Caco-2 (cell line): ENCODE data around the gene C10orf90. TPM values are rescaled to one million over a fixed set of nuclear protein-coding genes. Genes with fewer than 3 reads are reported as not detected.

ENCODE experiments used
- BruUV-seq: library from RNA; stranded (reverse); fragments of 400-500 nt; replicated peaks from 2 replicates; lab custom pipeline; 2021; lab: Mats Ljungman, UMichigan
- CTCF ChIA-PET: fragments of 300-600 bp; sonication (Branson Sonifier 250); formaldehyde crosslinking; loops from one replicate; lab custom pipeline; 2022; ENCODE audit warnings: antibody characterized with exemption; lab: Charles Lee
- POLR2A ChIA-PET: fragments of 300-600 bp; sonication (Branson Sonifier 250); formaldehyde crosslinking; loops from one replicate; lab custom pipeline; 2022; ENCODE audit warnings: antibody characterized with exemption; lab: Charles Lee
- DNase-seq, 2 experiments: peaks; one replicate each; pipeline versions ENCODE4 v3.0.0 to v3.0.0-alpha.2; 2020 to 2022
- H3K27me3 ChIP-seq: replicated peaks from 2 replicates; pipeline ENCODE4 v1.6.0; 2011; ENCODE audit warnings: low read length; ENCODE audit not compliant: control insufficient read depth, insufficient read depth
- H3K36me3 ChIP-seq: 2 replicates; pipeline ENCODE4 v1.5.1; 2011; ENCODE audit warnings: low read length; ENCODE audit not compliant: control insufficient read depth, insufficient read depth
- H3K4me1 ChIP-seq: fragments of 250-450 bp; sonication (Bioruptor Pico); 2 replicates; pipeline ENCODE4 v1.5.1; 2020; ENCODE audit warnings: mild to moderate bottlenecking
- H3K4me3 ChIP-seq: 2 replicates; pipeline ENCODE4 v1.5.1; 2011; ENCODE audit warnings: low read depth, mild to moderate bottlenecking, control low read depth, low read length
- H3K9me3 ChIP-seq: fragments of 250-450 bp; sonication (Bioruptor Pico); 2 replicates; pipeline ENCODE4 v1.5.1; 2020; ENCODE audit warnings: mild to moderate bottlenecking, moderate library complexity
- H3K27ac Mint-ChIP-seq: one replicate; pipeline ENCODE4 v1.8.0; 2022; ENCODE audit warnings: mixed read lengths; ENCODE audit not compliant: unreplicated experiment
- H3K27me3 Mint-ChIP-seq: one replicate; pipeline ENCODE4 v1.8.0; 2022; ENCODE audit warnings: mixed read lengths; ENCODE audit not compliant: insufficient read depth, unreplicated experiment
- H3K36me3 Mint-ChIP-seq: one replicate; pipeline ENCODE4 v1.8.0; 2022; ENCODE audit warnings: mild to moderate bottlenecking, mixed read lengths; ENCODE audit not compliant: insufficient read depth, unreplicated experiment
- H3K4me1 Mint-ChIP-seq: one replicate; pipeline ENCODE4 v1.8.0; 2022; ENCODE audit warnings: low read depth, mixed read lengths; ENCODE audit not compliant: unreplicated experiment
- H3K4me3 Mint-ChIP-seq: one replicate; pipeline ENCODE4 v1.8.0; 2022; ENCODE audit warnings: mild to moderate bottlenecking, moderate library complexity, mixed read lengths; ENCODE audit not compliant: unreplicated experiment
- H3K9me3 Mint-ChIP-seq: one replicate; pipeline ENCODE4 v1.8.0; 2022; ENCODE audit warnings: mixed read lengths; ENCODE audit not compliant: unreplicated experiment
- intact Hi-C: fragments of 100-400 bp; cut with micrococcal nuclease; formaldehyde crosslinking; loops from one replicate; pipeline ENCODE4 v1.10.0; 2022; ENCODE audit not compliant: unreplicated experiment
- total RNA-seq: library from RNA; stranded (reverse); gene quantifications from 2 replicates; pipeline ENCODE4 v1.2.3, GENCODE V29; 2022
- TF ChIP-seq, protein P1 (sequence below), 2 experiments: fragments of 200-600 bp in 1 of 2; IDR thresholded peaks; 1 replicate in 1 of 2; 2 replicates in 1 of 2; pipeline versions ENCODE4 v1.5.1 to v1.8.0; 2011 to 2022; ENCODE audit warnings: antibody characterized with exemption in 1 of 2, control low read depth in 1 of 2, inconsistent platforms in 1 of 2, low read depth in 1 of 2, low read length in 1 of 2, mild to moderate bottlenecking in 1 of 2, moderate library complexity in 1 of 2; ENCODE audit not compliant: insufficient read depth in 1 of 2, severe bottlenecking in 1 of 2, unreplicated experiment in 1 of 2

The C10orf90 gene
- total RNA-seq, 1 experiment from 2014 or later, result not detected

- no TSS peak for BruUV-seq
- no peak for DNase-seq
- H3K9me3 Mint-ChIP-seq, result no peaks in the 10 kb centered on the region
- no peaks in the 10 kb centered on the region for H3K9me3 ChIP-seq
- no peaks in the 10 kb centered on the region for H3K36me3 ChIP-seq
- ChIA-PET POLR2A (no interaction called here), CTCF (no interaction called here)
- intact Hi-C loops, result no loop called here
- H3K4me1 ChIP-seq, result no peaks in the 10 kb centered on the region
- no peaks in the 10 kb centered on the region for H3K27me3 ChIP-seq
- H3K4me1 Mint-ChIP-seq, result no peaks in the 10 kb centered on the region
- H3K4me3 ChIP-seq, result no peak overlapping the region
- peaks cover 18% of the 10 kb centered on the region for H3K27me3 Mint-ChIP-seq
- no peak overlapping the region for H3K27ac Mint-ChIP-seq
- TF ChIP-seq, protein P1, sequence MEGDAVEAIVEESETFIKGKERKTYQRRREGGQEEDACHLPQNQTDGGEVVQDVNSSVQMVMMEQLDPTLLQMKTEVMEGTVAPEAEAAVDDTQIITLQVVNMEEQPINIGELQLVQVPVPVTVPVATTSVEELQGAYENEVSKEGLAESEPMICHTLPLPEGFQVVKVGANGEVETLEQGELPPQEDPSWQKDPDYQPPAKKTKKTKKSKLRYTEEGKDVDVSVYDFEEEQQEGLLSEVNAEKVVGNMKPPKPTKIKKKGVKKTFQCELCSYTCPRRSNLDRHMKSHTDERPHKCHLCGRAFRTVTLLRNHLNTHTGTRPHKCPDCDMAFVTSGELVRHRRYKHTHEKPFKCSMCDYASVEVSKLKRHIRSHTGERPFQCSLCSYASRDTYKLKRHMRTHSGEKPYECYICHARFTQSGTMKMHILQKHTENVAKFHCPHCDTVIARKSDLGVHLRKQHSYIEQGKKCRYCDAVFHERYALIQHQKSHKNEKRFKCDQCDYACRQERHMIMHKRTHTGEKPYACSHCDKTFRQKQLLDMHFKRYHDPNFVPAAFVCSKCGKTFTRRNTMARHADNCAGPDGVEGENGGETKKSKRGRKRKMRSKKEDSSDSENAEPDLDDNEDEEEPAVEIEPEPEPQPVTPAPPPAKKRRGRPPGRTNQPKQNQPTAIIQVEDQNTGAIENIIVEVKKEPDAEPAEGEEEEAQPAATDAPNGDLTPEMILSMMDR (IDR thresholded peaks at IDR 0.05; ENCODE audit: insufficient read depth in 1 of 2, low read depth in 1 of 2, low read length in 1 of 2, severe bottlenecking in 1 of 2, unreplicated experiment in 1 of 2), result no peak
- no peaks in the 10 kb centered on the region for H3K36me3 Mint-ChIP-seq
- no peak overlapping the region for H3K4me3 Mint-ChIP-seq
Measured at GRCh38 chr10:126461289-126461940, 209.1 kb downstream of the C10orf90 start.

GRCh38 chr10:126459878-126460481 lies 210.5 kb downstream of the C10orf90 start:
- Mint-ChIP-seq H3K9me3 (no peaks in the 10 kb centered on the region), H3K36me3 (no peaks in the 10 kb centered on the region), H3K27me3 (peaks cover 21% of the 10 kb centered on the region), H3K4me1 (no peaks in the 10 kb centered on the region), H3K4me3 (no peak overlapping the region), H3K27ac (no peak overlapping the region)
- Histone ChIP-seq H3K27me3 (no peaks in the 10 kb centered on the region), H3K9me3 (no peaks in the 10 kb centered on the region), H3K4me1 (no peaks in the 10 kb centered on the region), H3K4me3 (no peak overlapping the region), H3K36me3 (no peaks in the 10 kb centered on the region)
- intact Hi-C loops, result no loop called here
- no TSS peak for BruUV-seq
- TF ChIP-seq, protein P1 (IDR thresholded peaks at IDR 0.05; ENCODE audit: insufficient read depth in 1 of 2, low read depth in 1 of 2, low read length in 1 of 2, severe bottlenecking in 1 of 2, unreplicated experiment in 1 of 2), result no peak
- ChIA-PET POLR2A (no interaction called here), CTCF (no interaction called here)
- no peak for DNase-seq

DNA sequence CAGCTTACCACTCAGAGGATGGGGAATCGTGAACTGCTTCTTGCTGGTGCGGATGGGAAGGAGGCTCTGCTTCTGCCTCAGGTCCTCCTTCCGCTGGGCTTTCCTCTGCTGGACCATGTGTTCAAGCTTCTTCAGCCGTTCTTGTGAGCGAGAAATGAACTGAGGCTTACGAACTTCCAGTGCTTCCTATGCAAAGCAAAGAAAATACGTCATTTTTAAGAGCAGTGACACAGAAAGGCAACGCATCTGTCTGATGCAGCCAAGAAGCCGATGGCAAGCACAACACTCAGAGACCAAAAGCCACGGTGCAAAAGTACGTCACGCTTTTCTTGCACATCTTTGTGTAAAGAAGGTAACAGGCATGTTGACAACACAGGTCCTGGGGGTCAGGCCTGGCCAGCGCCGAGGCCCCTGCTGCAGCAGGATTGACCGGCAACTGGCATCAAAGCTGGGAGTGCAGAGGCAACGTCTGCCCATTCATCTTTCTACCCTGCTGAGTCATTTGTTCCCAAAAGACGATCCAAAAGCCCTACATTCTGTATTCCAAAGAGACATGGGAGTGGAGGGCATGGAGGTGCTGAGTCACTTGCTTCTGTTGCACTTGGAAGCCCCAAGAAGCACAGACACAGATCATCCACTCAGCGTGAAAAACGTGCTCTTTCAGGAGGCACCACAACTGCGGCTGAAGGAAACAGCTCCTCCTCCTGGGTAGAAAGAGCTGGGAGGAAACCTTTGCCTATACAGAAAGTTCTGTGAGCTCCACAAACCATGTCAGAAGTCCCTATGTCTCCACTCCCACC lies 211.3 kb downstream of the C10orf90 start:
- TF ChIP-seq, protein P1 (IDR thresholded peaks at IDR 0.05; ENCODE audit: insufficient read depth in 1 of 2, low read depth in 1 of 2, low read length in 1 of 2, severe bottlenecking in 1 of 2, unreplicated experiment in 1 of 2), result no peak
- Histone ChIP-seq H3K4me3 (no peak overlapping the region), H3K9me3 (no peaks in the 10 kb centered on the region), H3K36me3 (no peaks in the 10 kb centered on the region), H3K4me1 (no peaks in the 10 kb centered on the region), H3K27me3 (no peaks in the 10 kb centered on the region)
- CTCF ChIA-PET, result no interaction called here
- H3K27me3 Mint-ChIP-seq, result peaks cover 19% of the 10 kb centered on the region
- no peaks in the 10 kb centered on the region for H3K4me1 Mint-ChIP-seq
- no peaks in the 10 kb centered on the region for H3K36me3 Mint-ChIP-seq
- no TSS peak for BruUV-seq
- H3K9me3 Mint-ChIP-seq, result no peaks in the 10 kb centered on the region
- H3K4me3 Mint-ChIP-seq, result no peak overlapping the region
- no peak overlapping the region for H3K27ac Mint-ChIP-seq
- POLR2A ChIA-PET, result interaction anchor here (0.6 kb wide), 1 partner anchor 757 kb away, joined by 6 read pairs; no protein-coding TSS in a partner anchor
- intact Hi-C loops, result no loop called here
- DNase-seq, result no peak
